GM10847 (cell line): Measurements from ENCODE around the gene VPS13A.

Experiments
- POLR2A ChIP-seq: IDR thresholded peaks from 2 replicates; pipeline ENCODE4 v1.6.1; 2011; ENCODE audit not compliant: insufficient read length; ENCODE audit errors: extremely low read depth

The VPS13A gene

DNA sequence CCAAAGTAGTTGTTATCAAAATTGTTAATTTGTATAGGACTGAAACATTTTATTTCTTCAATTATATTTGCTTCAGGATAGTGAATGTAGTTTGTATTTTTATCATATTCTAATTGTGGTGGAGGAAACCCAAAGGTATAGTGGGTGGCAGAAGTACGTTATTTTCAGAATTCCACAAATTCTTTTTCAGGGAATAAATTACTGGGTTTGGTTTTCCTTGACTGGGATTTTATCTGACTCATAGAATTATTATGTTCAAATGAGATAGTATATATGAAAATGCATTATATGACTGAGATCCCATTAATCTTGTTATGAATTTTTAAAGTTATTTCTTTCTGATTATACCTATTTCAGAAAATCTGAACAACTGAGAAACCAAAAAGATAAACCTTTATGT lies 73.7 kb downstream of the VPS13A start:
- no peak for TF ChIP-seq POLR2A

DNA sequence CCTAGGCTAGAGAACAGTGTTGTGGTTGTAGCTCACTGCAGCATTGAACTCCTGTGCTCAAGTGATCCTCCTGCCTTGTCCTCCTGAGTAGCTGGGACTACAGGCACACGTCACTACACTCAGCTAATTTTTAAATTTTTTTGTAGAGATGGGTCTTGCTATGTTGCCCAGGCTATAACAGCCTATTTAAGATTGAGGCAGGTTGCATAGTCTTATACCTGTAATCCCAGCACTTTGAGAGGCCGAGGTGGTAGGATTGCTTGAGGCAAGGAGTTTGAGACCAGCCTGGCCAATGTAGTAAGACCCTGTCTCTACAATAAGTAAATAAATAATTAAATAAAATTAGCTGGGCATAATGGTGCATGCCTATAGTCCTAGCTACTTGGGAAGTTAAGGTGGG lies 79.9 kb downstream of the VPS13A start:
- TF ChIP-seq POLR2A: no peak

- no peak for TF ChIP-seq POLR2A
These were observed 84.3 kb downstream of the VPS13A start for GRCh38 chr9:77261605-77262004.

DNA sequence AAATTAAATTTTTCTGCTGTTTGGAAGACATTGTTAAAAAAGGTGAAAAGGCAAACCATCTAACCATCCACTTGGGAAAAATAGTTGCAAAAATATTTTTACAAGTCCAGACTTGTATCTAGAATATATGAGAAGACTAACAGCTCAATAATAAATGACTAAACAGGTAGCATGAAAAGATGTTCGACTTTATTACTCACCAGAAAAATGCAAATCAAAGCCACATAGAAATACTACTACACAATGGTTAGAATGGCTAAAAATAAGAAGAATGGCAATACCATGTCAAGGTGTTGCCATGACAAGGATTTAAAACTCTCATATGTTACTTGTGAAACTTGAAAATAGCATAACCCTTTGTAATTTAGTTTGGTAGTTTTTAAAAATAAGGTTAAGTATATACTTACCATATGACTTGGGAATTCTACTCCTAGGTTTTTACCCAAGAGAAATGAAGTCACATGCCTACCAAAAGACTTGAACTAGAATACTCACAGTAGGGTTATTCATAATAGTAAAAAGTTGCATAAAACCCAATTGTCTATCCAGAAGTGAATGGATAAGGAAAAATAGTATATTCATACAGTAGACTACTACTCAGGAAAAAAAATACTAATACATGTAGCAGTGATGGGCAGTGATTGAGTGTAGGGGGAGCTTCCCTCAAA lies 93.8 kb downstream of the VPS13A start:
- no peak for TF ChIP-seq POLR2A

- no peak for TF ChIP-seq POLR2A
These were observed 99.5 kb downstream of the VPS13A start for GRCh38 chr9:77276799-77277198.

- TF ChIP-seq POLR2A: no peak
These were observed 100.4 kb downstream of the VPS13A start for GRCh38 chr9:77277719-77278118.

DNA sequence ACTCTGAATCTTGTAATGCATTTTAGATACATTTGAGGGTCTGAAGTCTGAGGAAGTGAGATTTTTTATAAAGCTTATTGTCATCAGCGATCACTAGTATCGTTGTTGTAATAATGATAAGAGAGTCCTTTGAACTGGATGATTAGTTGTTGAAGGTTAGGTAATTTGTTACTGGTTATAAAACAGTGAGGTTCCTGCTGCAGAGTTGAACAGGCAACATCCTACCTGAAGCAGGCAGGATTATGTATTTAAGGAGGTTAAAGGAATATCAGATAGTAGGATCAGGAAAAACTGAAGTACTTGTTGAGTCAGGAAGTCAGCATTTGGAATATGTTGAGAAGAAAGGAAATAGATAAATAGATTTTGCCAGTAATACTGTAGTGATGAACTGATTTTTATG lies 106.7 kb downstream of the VPS13A start:
- no peak for TF ChIP-seq POLR2A

- no peak for TF ChIP-seq POLR2A
These were observed 107.3 kb downstream of the VPS13A start for GRCh38 chr9:77284616-77285015.

GRCh38 chr9:77290373-77290772 lies 113.0 kb downstream of the VPS13A start:
- TF ChIP-seq POLR2A: no peak

- no peak for TF ChIP-seq POLR2A
These were observed 114.4 kb downstream of the VPS13A start for GRCh38 chr9:77291714-77292113.

DNA sequence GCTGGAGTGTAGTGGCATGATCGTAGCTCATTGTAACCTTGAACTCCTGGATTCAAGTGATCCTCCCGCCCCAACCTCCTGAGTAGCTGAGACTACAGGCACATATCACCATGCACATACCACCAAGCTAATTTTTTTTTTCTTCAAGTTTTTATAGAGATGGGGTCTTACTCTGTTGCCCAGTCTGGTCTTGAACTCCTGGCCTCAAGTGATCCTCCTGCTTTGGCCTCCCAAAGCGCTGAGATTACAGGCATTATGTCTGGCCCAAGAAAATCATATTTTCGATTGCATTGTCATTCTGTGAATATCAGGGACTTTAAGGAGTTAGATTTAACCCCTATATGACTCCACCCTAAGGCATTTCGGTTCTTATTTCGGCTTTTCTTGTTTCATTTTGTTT lies 116.6 kb downstream of the VPS13A start:
- no peak for TF ChIP-seq POLR2A

- no peak for TF ChIP-seq POLR2A
These were observed 127.2 kb downstream of the VPS13A start for GRCh38 chr9:77304543-77304942.

- TF ChIP-seq POLR2A: no peak
These were observed 128.5 kb downstream of the VPS13A start for GRCh38 chr9:77305622-77306400.

GRCh38 chr9:77307166-77307565 lies 129.8 kb downstream of the VPS13A start:
- TF ChIP-seq POLR2A: no peak

DNA sequence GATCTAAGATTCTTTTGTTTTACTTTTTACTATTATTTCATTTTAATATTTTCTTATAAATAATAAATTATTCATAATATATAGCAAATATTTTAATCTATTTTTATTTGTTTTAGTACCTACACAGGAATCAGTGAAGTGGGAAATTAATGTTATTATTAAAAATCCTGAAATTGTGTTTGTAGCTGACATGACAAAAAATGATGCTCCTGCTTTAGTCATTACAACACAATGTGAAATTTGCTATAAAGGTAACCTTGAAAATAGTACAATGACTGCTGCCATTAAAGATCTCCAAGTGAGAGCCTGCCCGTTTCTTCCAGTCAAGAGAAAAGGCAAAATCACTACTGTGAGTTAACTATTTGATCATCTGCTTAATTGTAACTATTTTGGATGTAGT lies 138.7 kb downstream of the VPS13A start:
- TF ChIP-seq POLR2A: no peak

- TF ChIP-seq POLR2A: no peak
These were observed 147.7 kb downstream of the VPS13A start for GRCh38 chr9:77325058-77325457.

- TF ChIP-seq POLR2A: no peak
These were observed 150.8 kb downstream of the VPS13A start for GRCh38 chr9:77328102-77328501.
